ENCODE results near the gene L1CAM. TPM values are rescaled to one million over a fixed set of nuclear protein-coding genes. Genes with fewer than 3 reads are reported as not detected.

Gene L1CAM
- polyA plus RNA-seq, 2 of the 4 experiments (the other 2 are of a cell fraction), result 1.9 to 14.2 TPM

DNA sequence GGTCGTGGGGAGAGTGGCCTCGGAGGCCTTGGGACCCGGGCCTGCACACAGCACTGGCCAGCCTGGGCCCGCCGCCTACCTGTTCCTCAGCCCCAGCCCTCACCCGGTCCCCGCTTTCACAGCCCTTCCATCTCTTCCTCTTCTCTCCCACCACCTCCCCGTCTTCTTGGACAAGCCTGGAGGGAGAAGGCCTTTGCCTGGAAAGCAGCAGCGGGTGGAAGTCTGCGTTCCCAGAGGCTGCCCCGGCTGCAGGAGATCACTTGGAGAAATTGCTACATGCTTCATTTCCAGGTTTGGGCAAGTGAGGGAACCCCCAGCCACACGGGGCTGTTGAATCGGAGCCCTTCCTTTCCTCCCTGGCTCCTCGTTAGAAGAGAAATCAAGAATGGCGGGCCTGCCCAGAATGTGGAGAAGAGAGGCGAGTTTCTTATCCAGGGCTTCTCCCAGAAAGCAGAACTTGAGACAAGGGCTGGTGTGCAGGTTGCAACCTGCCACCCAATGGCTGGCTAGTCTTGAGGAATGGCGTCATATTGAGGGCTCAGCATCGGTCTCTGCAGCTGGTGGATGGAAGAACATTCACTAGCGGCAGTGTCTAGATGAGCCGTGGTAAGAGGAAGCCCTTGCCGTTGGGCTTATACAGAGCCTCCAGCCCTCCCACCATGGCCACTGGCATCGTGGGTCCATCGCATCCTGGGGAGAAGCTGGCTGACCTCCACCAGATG is 54.4 kb downstream of the L1CAM start:
- POLR2A ChIA-PET, result no interaction called here
- Histone ChIP-seq H3K4me3 (no peak overlapping the region), H3K9me3 (no peaks in the 10 kb centered on the region), H3K4me1 (0 out of 3 replicates have a peak, but pooled peaks cover 8% of the 10 kb centered on the region), H3K4me2 (no peak overlapping the region), H3K27ac (no peak overlapping the region)
- 77% methylated on average over 18 of the region's 23 CpGs for WGBS (ENCODE audit: missing lambda C conversion rate)
- no peak for TF ChIP-seq POLR2A (IDR thresholded peaks at IDR 0.05; ENCODE audit: low read length)
- TF ChIP-seq RNF2 (IDR thresholded peaks at IDR 0.05; ENCODE audit: borderline replicate concordance, low read depth), result no peak
- no peak for TF ChIP-seq FOSL2 (IDR thresholded peaks at IDR 0.05)
- TF ChIP-seq FOSL2 (CRISPR knock-in tag; IDR thresholded peaks at IDR 0.05), result no peak
- no peak for TF ChIP-seq GATA3 (IDR thresholded peaks at IDR 0.05; ENCODE audit: borderline replicate concordance)
- CTCF ChIA-PET, result no interaction called here
- FAIRE-seq, result no peak
- no peak for ATAC-seq
- DNase-seq (ENCODE audit: low read depth in 1 of 2, low spot score in 1 of 2), result no peak

- ChIA-PET POLR2A (no interaction called here), CTCF (no interaction called here)
- ATAC-seq (0 out of 6 replicates have a peak, but pooled peaks of 1 of the 2 experiments have one; percentile 21), DNase-seq (ENCODE audit: low read depth in 1 of 2, low spot score in 1 of 2) (no peak), FAIRE-seq (no peak)
- Histone ChIP-seq H3K27ac (peak overlapping the region in 1 of 2 experiments; percentile 82; a peak in 3 of 6 replicates), H3K4me3 (peak overlapping the region; percentile 60), H3K4me1 (0 out of 3 replicates have a peak, but pooled peaks cover 8% of the 10 kb centered on the region), H3K9me3 (no peaks in the 10 kb centered on the region), H3K4me2 (peak overlapping the region; percentile 100)
- 67% methylated on average over 16 of the region's 102 CpGs for WGBS (ENCODE audit: missing lambda C conversion rate)
- TF ChIP-seq FOSL2 (IDR thresholded peaks at IDR 0.05) (no peak), FOSL2 (CRISPR knock-in tag; IDR thresholded peaks at IDR 0.05) (no peak), ELK1 (IDR thresholded peaks at IDR 0.05; ENCODE audit: low read depth, low read length) (no peak), CHD2 (IDR thresholded peaks at IDR 0.05; ENCODE audit: low read length, partially characterized antibody) (no peak), EP300 (IDR thresholded peaks at IDR 0.05) (no peak), ATOH8 (CRISPR knock-in tag; IDR thresholded peaks at IDR 0.05; ENCODE audit: low read depth) (no peak), MAX (IDR thresholded peaks at IDR 0.05) (no peak), NR3C1 (IDR thresholded peaks at IDR 0.05) (no peak), KDM5A (IDR thresholded peaks at IDR 0.05) (no peak)
These were observed 55.1 kb downstream of the L1CAM start for GRCh38 chrX:153830640-153831428.

- no peak for FAIRE-seq
- ATAC-seq, result peak; percentile 38 to 50; a peak in 5 of 6 replicates
- Histone ChIP-seq H3K4me1 (0 out of 3 replicates have a peak, but pooled peaks cover 8% of the 10 kb centered on the region), H3K9me3 (no peaks in the 10 kb centered on the region), H3K4me2 (peak within 1 kb of the TSS; percentile 100), H3K4me3 (peak within 1 kb of the TSS; percentile 60), H3K27ac (peak within 1 kb of the TSS in 1 of 2 experiments; percentile 82; a peak in 3 of 6 replicates)
- TF ChIP-seq TFCP2L1 (CRISPR knock-in tag; IDR thresholded peaks at IDR 0.05) (no peak), BCL3 (IDR thresholded peaks at IDR 0.05) (no peak), RNF2 (IDR thresholded peaks at IDR 0.05; ENCODE audit: borderline replicate concordance, low read depth) (no peak), CHD2 (IDR thresholded peaks at IDR 0.05; ENCODE audit: low read length, partially characterized antibody) (no peak), ELK1 (IDR thresholded peaks at IDR 0.05; ENCODE audit: low read depth, low read length) (no peak), RFX5 (IDR thresholded peaks at IDR 0.05) (no peak), BHLHE40 (IDR thresholded peaks at IDR 0.05; ENCODE audit: low read depth, low read length) (no peak), MAFK (IDR thresholded peaks at IDR 0.05; ENCODE audit: partially characterized antibody) (no peak), NPAS2 (CRISPR knock-in tag; IDR thresholded peaks at IDR 0.05; ENCODE audit: borderline replicate concordance) (no peak), CBX8 (IDR thresholded peaks at IDR 0.05) (no peak), HOXB5 (CRISPR knock-in tag; IDR thresholded peaks at IDR 0.05) (no peak), MYC (IDR thresholded peaks at IDR 0.05; ENCODE audit: borderline replicate concordance, low read length) (no peak), KDM5A (IDR thresholded peaks at IDR 0.05) (no peak), JUN (IDR thresholded peaks at IDR 0.05) (no peak)
- TF ChIP-seq, protein P1, sequence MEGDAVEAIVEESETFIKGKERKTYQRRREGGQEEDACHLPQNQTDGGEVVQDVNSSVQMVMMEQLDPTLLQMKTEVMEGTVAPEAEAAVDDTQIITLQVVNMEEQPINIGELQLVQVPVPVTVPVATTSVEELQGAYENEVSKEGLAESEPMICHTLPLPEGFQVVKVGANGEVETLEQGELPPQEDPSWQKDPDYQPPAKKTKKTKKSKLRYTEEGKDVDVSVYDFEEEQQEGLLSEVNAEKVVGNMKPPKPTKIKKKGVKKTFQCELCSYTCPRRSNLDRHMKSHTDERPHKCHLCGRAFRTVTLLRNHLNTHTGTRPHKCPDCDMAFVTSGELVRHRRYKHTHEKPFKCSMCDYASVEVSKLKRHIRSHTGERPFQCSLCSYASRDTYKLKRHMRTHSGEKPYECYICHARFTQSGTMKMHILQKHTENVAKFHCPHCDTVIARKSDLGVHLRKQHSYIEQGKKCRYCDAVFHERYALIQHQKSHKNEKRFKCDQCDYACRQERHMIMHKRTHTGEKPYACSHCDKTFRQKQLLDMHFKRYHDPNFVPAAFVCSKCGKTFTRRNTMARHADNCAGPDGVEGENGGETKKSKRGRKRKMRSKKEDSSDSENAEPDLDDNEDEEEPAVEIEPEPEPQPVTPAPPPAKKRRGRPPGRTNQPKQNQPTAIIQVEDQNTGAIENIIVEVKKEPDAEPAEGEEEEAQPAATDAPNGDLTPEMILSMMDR (IDR thresholded peaks at IDR 0.05), result no peak
- WGBS (ENCODE audit: missing lambda C conversion rate), result no CpG with 5 or more reads among the region's 97 CpGs
- ChIA-PET POLR2A (no interaction called here), CTCF (no interaction called here)
- DNase-seq (ENCODE audit: low read depth in 1 of 2, low spot score in 1 of 2), result no peak
These were observed 56.0 kb downstream of the L1CAM start, which contains the start of gene PDZD4 for GRCh38 chrX:153829799-153830639. PDZD4 (minus strand) TSS chrX:153830544; CDS start chrX:153830298, 246 bp downstream.
